ENCODE data around the gene MTCL1. TPM values are rescaled to one million over a fixed set of nuclear protein-coding genes. Genes with fewer than 3 reads are reported as not detected.

The MTCL1 gene
- total and polyA plus RNA-seq, 4 donors: 0.65 to 5.4 (median 1.4) TPM

DNA sequence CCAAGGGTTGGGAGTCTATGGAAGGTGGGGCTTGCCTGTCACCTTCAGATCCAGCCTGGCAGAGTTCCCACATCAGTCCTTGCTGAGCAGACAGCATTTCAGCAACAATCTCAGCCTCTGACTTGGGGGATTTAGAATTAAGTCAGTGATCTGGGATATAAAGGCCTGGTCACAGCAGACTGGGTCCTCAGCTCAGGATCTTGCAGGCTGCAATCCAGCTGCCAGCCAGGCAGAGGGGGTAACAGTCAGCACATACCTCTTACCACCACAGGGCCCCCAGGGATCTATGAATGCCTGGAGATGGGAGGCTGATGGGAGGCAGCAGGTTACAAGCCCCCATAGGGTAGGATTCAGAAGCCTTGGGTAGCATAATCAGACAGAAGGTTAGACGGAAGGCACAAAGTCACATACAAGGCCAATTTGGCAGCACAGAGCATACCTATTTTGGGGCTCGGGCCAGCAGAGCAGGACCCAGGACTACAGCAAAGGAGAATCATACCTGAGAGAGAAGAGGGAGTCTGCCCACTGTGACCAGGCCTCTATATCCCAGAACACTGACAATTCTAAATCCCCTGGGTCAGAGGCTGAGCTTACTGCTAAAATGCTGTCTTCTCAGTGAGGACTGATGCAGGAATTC lies 163.5 kb downstream of the MTCL1 start:
- Histone ChIP-seq H3K27ac (ENCODE audit: low read depth in 1 of 2, low read length in 2 of 2) (no peak overlapping the region), H3K4me1 (ENCODE audit: control insufficient read depth in 4 of 4, insufficient read depth in 4 of 4, low read length in 3 of 4) (no peaks in the 10 kb centered on the region), H3K9me3 (ENCODE audit: control insufficient read depth in 4 of 4, low read length in 3 of 4) (no peaks in the 10 kb centered on the region), H3K27me3 (ENCODE audit: control insufficient read depth in 4 of 4, insufficient read depth in 4 of 4, low read length in 3 of 4) (no peaks in the 10 kb centered on the region), H3K36me3 (ENCODE audit: control insufficient read depth in 4 of 4, insufficient read depth in 3 of 4, low read depth in 1 of 4, low read length in 3 of 4) (no peaks in the 10 kb centered on the region), H3K9ac (ENCODE audit: low read depth in 1 of 2, low read length in 2 of 2) (no peak overlapping the region), H3K4me3 (ENCODE audit: low read depth in 1 of 3, low read length in 3 of 3) (no peak overlapping the region)
- TF ChIP-seq, protein P1, sequence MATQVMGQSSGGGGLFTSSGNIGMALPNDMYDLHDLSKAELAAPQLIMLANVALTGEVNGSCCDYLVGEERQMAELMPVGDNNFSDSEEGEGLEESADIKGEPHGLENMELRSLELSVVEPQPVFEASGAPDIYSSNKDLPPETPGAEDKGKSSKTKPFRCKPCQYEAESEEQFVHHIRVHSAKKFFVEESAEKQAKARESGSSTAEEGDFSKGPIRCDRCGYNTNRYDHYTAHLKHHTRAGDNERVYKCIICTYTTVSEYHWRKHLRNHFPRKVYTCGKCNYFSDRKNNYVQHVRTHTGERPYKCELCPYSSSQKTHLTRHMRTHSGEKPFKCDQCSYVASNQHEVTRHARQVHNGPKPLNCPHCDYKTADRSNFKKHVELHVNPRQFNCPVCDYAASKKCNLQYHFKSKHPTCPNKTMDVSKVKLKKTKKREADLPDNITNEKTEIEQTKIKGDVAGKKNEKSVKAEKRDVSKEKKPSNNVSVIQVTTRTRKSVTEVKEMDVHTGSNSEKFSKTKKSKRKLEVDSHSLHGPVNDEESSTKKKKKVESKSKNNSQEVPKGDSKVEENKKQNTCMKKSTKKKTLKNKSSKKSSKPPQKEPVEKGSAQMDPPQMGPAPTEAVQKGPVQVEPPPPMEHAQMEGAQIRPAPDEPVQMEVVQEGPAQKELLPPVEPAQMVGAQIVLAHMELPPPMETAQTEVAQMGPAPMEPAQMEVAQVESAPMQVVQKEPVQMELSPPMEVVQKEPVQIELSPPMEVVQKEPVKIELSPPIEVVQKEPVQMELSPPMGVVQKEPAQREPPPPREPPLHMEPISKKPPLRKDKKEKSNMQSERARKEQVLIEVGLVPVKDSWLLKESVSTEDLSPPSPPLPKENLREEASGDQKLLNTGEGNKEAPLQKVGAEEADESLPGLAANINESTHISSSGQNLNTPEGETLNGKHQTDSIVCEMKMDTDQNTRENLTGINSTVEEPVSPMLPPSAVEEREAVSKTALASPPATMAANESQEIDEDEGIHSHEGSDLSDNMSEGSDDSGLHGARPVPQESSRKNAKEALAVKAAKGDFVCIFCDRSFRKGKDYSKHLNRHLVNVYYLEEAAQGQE (IDR thresholded peaks at IDR 0.05): no peak
- TF ChIP-seq FOXA2 (IDR thresholded peaks at IDR 0.05) (no peak), NR2F2 (IDR thresholded peaks at IDR 0.05) (no peak), EGR1 (IDR thresholded peaks at IDR 0.05; ENCODE audit: low read depth in 2 of 2) (no peak), GABPA (IDR thresholded peaks at IDR 0.05 in 1 of 2, conservative IDR thresholded peaks at IDR 0.05 in 1 of 2) (no peak), SP1 (IDR thresholded peaks at IDR 0.05) (no peak), YY1 (IDR thresholded peaks at IDR 0.05) (no peak), HNF4A (conservative IDR thresholded peaks at IDR 0.05) (no peak), HNF4G (IDR thresholded peaks at IDR 0.05) (no peak), RAD21 (IDR thresholded peaks at IDR 0.05) (no peak), TAF1 (conservative IDR thresholded peaks at IDR 0.05) (no peak), FOXA1 (IDR thresholded peaks at IDR 0.05) (no peak), RXRA (IDR thresholded peaks at IDR 0.05) (no peak), JUND (IDR thresholded peaks at IDR 0.05) (no peak)
- TF ChIP-seq, protein P2, sequence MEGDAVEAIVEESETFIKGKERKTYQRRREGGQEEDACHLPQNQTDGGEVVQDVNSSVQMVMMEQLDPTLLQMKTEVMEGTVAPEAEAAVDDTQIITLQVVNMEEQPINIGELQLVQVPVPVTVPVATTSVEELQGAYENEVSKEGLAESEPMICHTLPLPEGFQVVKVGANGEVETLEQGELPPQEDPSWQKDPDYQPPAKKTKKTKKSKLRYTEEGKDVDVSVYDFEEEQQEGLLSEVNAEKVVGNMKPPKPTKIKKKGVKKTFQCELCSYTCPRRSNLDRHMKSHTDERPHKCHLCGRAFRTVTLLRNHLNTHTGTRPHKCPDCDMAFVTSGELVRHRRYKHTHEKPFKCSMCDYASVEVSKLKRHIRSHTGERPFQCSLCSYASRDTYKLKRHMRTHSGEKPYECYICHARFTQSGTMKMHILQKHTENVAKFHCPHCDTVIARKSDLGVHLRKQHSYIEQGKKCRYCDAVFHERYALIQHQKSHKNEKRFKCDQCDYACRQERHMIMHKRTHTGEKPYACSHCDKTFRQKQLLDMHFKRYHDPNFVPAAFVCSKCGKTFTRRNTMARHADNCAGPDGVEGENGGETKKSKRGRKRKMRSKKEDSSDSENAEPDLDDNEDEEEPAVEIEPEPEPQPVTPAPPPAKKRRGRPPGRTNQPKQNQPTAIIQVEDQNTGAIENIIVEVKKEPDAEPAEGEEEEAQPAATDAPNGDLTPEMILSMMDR (IDR thresholded peaks at IDR 0.05; ENCODE audit: low read depth, low read length, missing input control): no peak
- TF ChIP-seq, protein P3, sequence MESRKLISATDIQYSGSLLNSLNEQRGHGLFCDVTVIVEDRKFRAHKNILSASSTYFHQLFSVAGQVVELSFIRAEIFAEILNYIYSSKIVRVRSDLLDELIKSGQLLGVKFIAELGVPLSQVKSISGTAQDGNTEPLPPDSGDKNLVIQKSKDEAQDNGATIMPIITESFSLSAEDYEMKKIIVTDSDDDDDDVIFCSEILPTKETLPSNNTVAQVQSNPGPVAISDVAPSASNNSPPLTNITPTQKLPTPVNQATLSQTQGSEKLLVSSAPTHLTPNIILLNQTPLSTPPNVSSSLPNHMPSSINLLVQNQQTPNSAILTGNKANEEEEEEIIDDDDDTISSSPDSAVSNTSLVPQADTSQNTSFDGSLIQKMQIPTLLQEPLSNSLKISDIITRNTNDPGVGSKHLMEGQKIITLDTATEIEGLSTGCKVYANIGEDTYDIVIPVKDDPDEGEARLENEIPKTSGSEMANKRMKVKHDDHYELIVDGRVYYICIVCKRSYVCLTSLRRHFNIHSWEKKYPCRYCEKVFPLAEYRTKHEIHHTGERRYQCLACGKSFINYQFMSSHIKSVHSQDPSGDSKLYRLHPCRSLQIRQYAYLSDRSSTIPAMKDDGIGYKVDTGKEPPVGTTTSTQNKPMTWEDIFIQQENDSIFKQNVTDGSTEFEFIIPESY (IDR thresholded peaks at IDR 0.05): no peak
- TF ChIP-seq, protein P4, sequence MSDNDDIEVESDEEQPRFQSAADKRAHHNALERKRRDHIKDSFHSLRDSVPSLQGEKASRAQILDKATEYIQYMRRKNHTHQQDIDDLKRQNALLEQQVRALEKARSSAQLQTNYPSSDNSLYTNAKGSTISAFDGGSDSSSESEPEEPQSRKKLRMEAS (IDR thresholded peaks at IDR 0.05): no peak
- TF ChIP-seq, protein P5, sequence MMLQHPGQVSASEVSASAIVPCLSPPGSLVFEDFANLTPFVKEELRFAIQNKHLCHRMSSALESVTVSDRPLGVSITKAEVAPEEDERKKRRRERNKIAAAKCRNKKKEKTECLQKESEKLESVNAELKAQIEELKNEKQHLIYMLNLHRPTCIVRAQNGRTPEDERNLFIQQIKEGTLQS (IDR thresholded peaks at IDR 0.05): no peak
- DNase-seq (ENCODE audit: low spot score): no peak
- 91% methylated on average over 2 of the region's 2 CpGs for WGBS
